Stimulated activated CD8-positive, alpha-beta memory T cell treated with anti-CD3 and anti-CD28 coated beads, Interleukin-15, amount 100 ng/mL, for 1 hour (primary cell): ENCODE data around the gene TUBA1C.

Experiments used
- DNase-seq: peaks from one replicate; pipeline ENCODE4 v3.0.0-alpha.2; 2020; ENCODE audit warnings: low read depth

TUBA1C gene

GRCh38 chr12:49283541-49284429, 18.9 kb downstream of the TUBA1C start:
- no peak for DNase-seq

- DNase-seq = no peak
Observed at GRCh38 chr12:49284672-49285071, 19.8 kb downstream of the TUBA1C start.

- no peak for DNase-seq
Observed at GRCh38 chr12:49287876-49288275, 23.0 kb downstream of the TUBA1C start.

- peak; percentile 53 for DNase-seq
Observed at GRCh38 chr12:49288412-49288853, 23.6 kb downstream of the TUBA1C start.

GRCh38 chr12:49288922-49289555, 24.2 kb downstream of the TUBA1C start:
- no peak for DNase-seq

GRCh38 chr12:49292729-49293055, 27.8 kb downstream of the TUBA1C start:
- no peak for DNase-seq

GRCh38 chr12:49293056-49293956, 28.4 kb downstream of the TUBA1C start:
- DNase-seq = no peak

- no peak for DNase-seq
Observed at GRCh38 chr12:49294086-49294803, 29.4 kb downstream of the TUBA1C start.

- DNase-seq = no peak
Observed at GRCh38 chr12:49294804-49295081, 29.9 kb downstream of the TUBA1C start.

GRCh38 chr12:49295082-49295936, 30.4 kb downstream of the TUBA1C start, which contains the start of gene PRPH:
Gene PRPH, plus strand, starts transcription at chr12:49295147. Its CDS starts 54 bp downstream, at chr12:49295201.
- DNase-seq = no peak

- DNase-seq = peak; percentile 24
Observed at GRCh38 chr12:49296034-49296835, 31.4 kb downstream of the TUBA1C start.

GRCh38 chr12:49296836-49297694, 32.2 kb downstream of the TUBA1C start:
- no peak for DNase-seq

- DNase-seq = no peak
Observed at GRCh38 chr12:49297695-49298060, 32.8 kb downstream of the TUBA1C start.

GRCh38 chr12:49298160-49298559, 33.3 kb downstream of the TUBA1C start:
- DNase-seq = no peak

- no peak for DNase-seq
Observed at GRCh38 chr12:49301760-49302159, 36.9 kb downstream of the TUBA1C start.

- DNase-seq = no peak
Observed at GRCh38 chr12:49304161-49304560, 39.3 kb downstream of the TUBA1C start.

- no peak for DNase-seq
Observed at GRCh38 chr12:49305762-49306510, 41.1 kb downstream of the TUBA1C start.

- no peak for DNase-seq
Observed at GRCh38 chr12:49309386-49309785, 44.5 kb downstream of the TUBA1C start.
